Adrenal gland (tissue), 19 donors: Measurements from ENCODE around the gene AKR1C1. TPM values are rescaled to one million over a fixed set of nuclear protein-coding genes. Genes with fewer than 3 reads are reported as not detected.
"Not testable (repeated sequence)": the region's sequence is repeated elsewhere in the genome, so short reads cannot be mapped to it uniquely, and the experiment has no call there.

Experiments used
- DNase-seq, 7 donors: peaks; one replicate each; pipeline ENCODE4 v3.0.0-alpha.2; 2019 to 2020
- H3K27ac ChIP-seq, 5 donors: fragments of 200-600 bp; sonication (generic) in 4 of 5; 1 replicate in 3 of 5; 2 replicates in 2 of 5; pipeline versions ENCODE4 v1.5.1 to v1.8.0; 2016 to 2020; ENCODE audit warnings: mild to moderate bottlenecking in 1 of 5
- H3K27me3 ChIP-seq: fragments of 200-600 bp; 2 replicates; pipeline ENCODE4 v1.8.0; 2021
- H3K36me3 ChIP-seq, 2 donors: fragments of 200-600 bp; replicated peaks in 1 of 2; 1 replicate in 1 of 2; 2 replicates in 1 of 2; pipeline versions ENCODE4 v1.5.1 to v1.8.0; 2018 to 2022
- H3K4me1 ChIP-seq, 2 donors: fragments of 200-600 bp; replicated peaks in 1 of 2; 1 replicate in 1 of 2; 2 replicates in 1 of 2; pipeline versions ENCODE4 v1.5.1 to v1.8.0; 2018 to 2021
- H3K4me3 ChIP-seq, 4 donors: fragments of 200-600 bp; sonication (generic) in 3 of 4; one replicate each; pipeline ENCODE4 v1.5.1; 2016 to 2018
- H3K9me3 ChIP-seq, 3 donors: fragments of 200-600 bp; sonication (generic) in 1 of 3; replicated peaks in 1 of 3; 1 replicate in 2 of 3; 2 replicates in 1 of 3; pipeline versions ENCODE4 v1.5.1 to v1.8.0; 2016 to 2021
- CTCF ChIP-seq, 6 experiments: fragments of 450-650 bp in 4 of 6; fragments of 200-600 bp in 2 of 6; sonication (generic) in 1 of 6; IDR thresholded peaks; 1 replicate in 5 of 6; 2 replicates in 1 of 6; pipeline versions ENCODE4 v1.5.1 to v1.8.0; 2016 to 2021; ENCODE audit warnings: antibody characterized with exemption in 6 of 6, mild to moderate bottlenecking in 2 of 6, moderate library complexity in 1 of 6
- POLR2A ChIP-seq, 2 donors: fragments of 450-650 bp; IDR thresholded peaks; one replicate each; pipeline ENCODE4 v1.6.1; 2017; ENCODE audit warnings: antibody characterized with exemption in 2 of 2, mild to moderate bottlenecking in 2 of 2, moderate library complexity in 1 of 2
- WGBS, 4 donors: extraction: QIAGEN DNeasy Blood & Tissue Kit in 2 of 4; methylation state at CpG; one replicate each; pipeline versions ENCODE4 v1.1.5 to v1.1.7; 2013 to 2017; 5-methylcytosine and 5-hydroxymethylcytosine counted together
- intact Hi-C, 2 donors: fragments of 100-400 bp; cut with DNase I; formaldehyde crosslinking; loops; one replicate each; pipeline versions ENCODE4 v1.14.1 to v1.15.0; 2022 to 2023
- long read RNA-seq, 10 donors: library from polyadenylated mRNA in 3 of 10; unstranded in 2 of 10; stranded (forward) in 1 of 10; transcript quantifications; one replicate each; pipeline ENCODE4 v2.0.0 and lab custom pipeline, GENCODE V29; 2021 to 2026
- polyA plus RNA-seq, 3 donors: library from polyadenylated mRNA; stranded (reverse); fragments of 200-250 nt in 2 of 3; fragments of 350-450 nt in 1 of 3; fragmentation: Illumina TruSeq in 1 of 3; extraction: RNeasy Lipid Tissue Mini Kit (QIAGEN cat#74804) in 1 of 3; gene quantifications; one replicate each; pipeline ENCODE4 v1.2.3, GENCODE V29; 2013 to 2014
- total RNA-seq, 9 donors: library from RNA; depleted of rRNA in 4 of 9; stranded (reverse); fragments of >200 nt in 4 of 9; fragments of 120-200 nt in 1 of 9; fragmentation: NEBNext Ultra II Directional in 1 of 9; extraction: Animal tissue kit (Norgen Biotek cat#: 25700) in 1 of 9; gene quantifications; one replicate each; pipeline versions ENCODE4 v1.1.0 to v1.2.4, GENCODE V29; 2013 to 2023
- donor health status: healthy with polysubstance abuse.
- donor health status: Bipolar disorder and iron deficiency.
- donor health status: DM: yes; HTN: yes; CAD: no.
- donor health status: DM: no; HTN: no; CAD: no.
- donor health status: DM: no; HTN: no; CAD: no.
- donor health status: DM: yes; HTN: yes; CAD: no.

Gene AKR1C1
- 10 to 100 TPM in 3 of 9 donors, 1 to 10 TPM in 6; 4.6 to 22.6 (median 6.9) TPM for total RNA-seq
- polyA plus RNA-seq = 10 to 100 TPM in 2 of 3 donors, 1 to 10 TPM in 1; 9.9 to 14.8 (median 14.2) TPM
- long read RNA-seq, donor 1 = 0 reads
- long read RNA-seq, donor 2 = 0 reads
- long read RNA-seq, donor 3 = 0 reads
- long read RNA-seq, donor 4, full-length matches to known transcripts = 1 of 1 reads
- long read RNA-seq, donor 4, partial matches to known transcripts = 0 of 1 reads
- long read RNA-seq, donor 4, other reads (novel, unspliced or antisense) = 0 of 1 reads
- long read RNA-seq, donor 5, full-length matches to known transcripts = 2 of 2 reads
- long read RNA-seq, donor 5, partial matches to known transcripts = 0 of 2 reads
- long read RNA-seq, donor 5, other reads (novel, unspliced or antisense) = 0 of 2 reads
- long read RNA-seq, donor 6, full-length matches to known transcripts = 1 of 4 reads
- long read RNA-seq, donor 6, partial matches to known transcripts = 3 of 4 reads
- long read RNA-seq, donor 6, other reads (novel, unspliced or antisense) = 0 of 4 reads
- long read RNA-seq, donor 7 = 0 reads
- long read RNA-seq, donor 8, full-length matches to known transcripts = 2 of 2 reads
- long read RNA-seq, donor 8, partial matches to known transcripts = 0 of 2 reads
- long read RNA-seq, donor 8, other reads (novel, unspliced or antisense) = 0 of 2 reads
- long read RNA-seq, donor 9 = 0 reads
- long read RNA-seq, donor 10 = 0 reads

DNA sequence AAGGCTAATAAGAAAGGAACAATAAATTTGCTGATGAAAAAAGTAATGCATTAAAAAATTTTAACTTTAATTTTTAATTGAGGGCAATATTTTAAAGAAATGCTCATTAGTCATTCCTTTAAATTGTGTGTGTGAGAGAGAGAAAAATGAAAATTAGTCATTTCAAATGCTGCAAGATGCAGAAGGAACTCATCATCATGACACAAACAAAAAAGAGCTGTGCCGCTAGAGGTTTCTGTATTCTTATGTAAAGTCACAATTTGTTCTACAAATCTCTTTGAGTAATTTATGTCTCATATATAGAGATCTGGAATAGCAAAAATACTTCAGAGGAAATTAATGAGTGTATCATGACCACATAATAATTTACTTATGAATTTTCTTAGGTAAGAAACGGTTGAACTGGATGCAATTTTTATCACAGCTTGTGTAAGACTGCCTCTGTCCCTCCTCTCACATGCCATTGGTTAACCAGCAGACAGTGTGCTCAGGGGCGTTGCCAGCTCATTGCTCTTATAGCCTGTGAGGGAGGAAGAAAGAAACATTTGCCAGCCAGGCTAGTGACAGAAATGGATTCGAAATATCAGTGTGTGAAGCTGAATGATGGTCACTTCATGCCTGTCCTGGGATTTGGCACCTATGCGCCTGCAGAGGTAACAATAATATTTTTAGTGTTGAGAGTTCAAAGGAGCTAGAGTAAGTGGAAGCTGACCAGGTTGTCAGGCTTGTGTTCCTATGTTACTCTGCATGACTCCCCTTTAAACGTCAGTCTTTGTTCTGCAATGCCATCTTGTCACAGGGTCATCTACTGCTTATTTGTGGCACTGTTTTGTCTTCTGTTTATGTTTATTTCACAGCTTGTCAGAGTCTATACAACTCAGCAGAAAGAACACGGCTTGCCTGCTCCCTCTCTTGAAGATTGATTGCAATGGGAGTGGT, at the start of gene AKR1C1:
Gene AKR1C1 (plus strand): TSS at position 540 of the 939 bp plus-strand sequence. CDS start 30 bp downstream, at position 570.
- H3K27ac ChIP-seq, H3K4me1 ChIP-seq, H3K9me3 ChIP-seq, intact Hi-C loops, H3K27me3 ChIP-seq, H3K36me3 ChIP-seq: not testable (repeated sequence)
- H3K4me3 ChIP-seq = peak within 1 kb of the TSS in 1 of 4 donors; percentile 43
- DNase-seq = peak in 1 of 7 donors; percentile 63
- WGBS, 4 donors = 24 to 51% (median 39%) methylated on average over 6 of the region's 7 CpGs

- Histone ChIP-seq H3K36me3 (no peaks in the 10 kb centered on the region), H3K27me3 (no peaks in the 10 kb centered on the region), H3K4me1 (no peaks in the 10 kb centered on the region), H3K4me3 (no peak overlapping the region), H3K9me3 (no peaks in the 10 kb centered on the region), H3K27ac (no peak overlapping the region)
- 86 to 95% (median 90%) methylated on average over 6 of the region's 6 CpGs for WGBS, 4 donors
- intact Hi-C loops = no loop called here
- TF ChIP-seq CTCF (IDR thresholded peaks at IDR 0.05) (no peak), POLR2A (IDR thresholded peaks at IDR 0.05) (no peak)
- DNase-seq = no peak
Measured at GRCh38 chr10:4914213-4914850, 48.9 kb upstream of the AKR1C1 start.

DNA sequence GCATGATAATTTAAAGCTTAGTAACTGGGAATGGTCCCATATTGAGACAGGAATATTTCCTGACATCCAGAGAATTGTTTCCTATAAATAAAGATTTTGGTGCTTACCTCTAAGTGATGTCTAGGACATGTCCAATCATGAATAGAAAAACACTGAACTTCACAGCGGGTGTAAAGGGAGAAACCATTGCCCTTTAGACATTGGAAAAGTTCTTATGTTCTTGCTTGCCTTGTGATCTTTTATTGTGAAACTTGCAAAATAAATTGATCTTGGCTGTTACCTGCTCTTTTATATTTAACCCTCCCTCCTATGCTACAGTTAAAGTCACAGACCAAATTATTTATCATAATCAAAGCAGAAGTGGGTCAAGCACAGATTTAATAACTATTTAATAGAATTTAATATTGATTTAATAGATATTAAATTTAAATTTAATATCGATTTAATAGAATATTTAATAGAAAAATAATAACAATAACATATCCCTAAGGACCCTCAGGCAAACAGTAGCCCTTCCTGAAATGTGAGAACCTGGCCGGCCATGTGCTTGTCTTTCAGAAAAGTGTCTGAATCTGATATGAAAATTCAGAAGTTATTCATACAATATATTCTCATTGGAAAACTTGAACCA, 47.0 kb upstream of the AKR1C1 start:
- DNase-seq = no peak
- intact Hi-C loops = no loop called here
- Histone ChIP-seq H3K36me3 (no peaks in the 10 kb centered on the region), H3K9me3 (no peaks in the 10 kb centered on the region), H3K4me3 (no peak overlapping the region), H3K27ac (no peak overlapping the region), H3K4me1 (no peaks in the 10 kb centered on the region), H3K27me3 (no peaks in the 10 kb centered on the region)
- no peak for TF ChIP-seq CTCF (IDR thresholded peaks at IDR 0.05)
- TF ChIP-seq POLR2A (IDR thresholded peaks at IDR 0.05) = no peak
- 80 to 89% (median 86%) methylated on average over 3 of the region's 3 CpGs for WGBS, 4 donors

GRCh38 chr10:4918236-4918635, 45.0 kb upstream of the AKR1C1 start:
- 75 to 92% (median 86%) methylated on average over 1 of the region's 1 CpG; no CpG with 5 or more reads in 1 of the 4 donors for WGBS, 4 donors
- DNase-seq = no peak
- TF ChIP-seq POLR2A (IDR thresholded peaks at IDR 0.05) = no peak
- TF ChIP-seq CTCF (IDR thresholded peaks at IDR 0.05) = no peak
- Histone ChIP-seq H3K4me3 (no peak overlapping the region), H3K36me3 (no peaks in the 10 kb centered on the region), H3K27ac (no peak overlapping the region), H3K9me3 (no peaks in the 10 kb centered on the region), H3K4me1 (no peaks in the 10 kb centered on the region), H3K27me3 (no peaks in the 10 kb centered on the region)
- intact Hi-C loops = no loop called here

- H3K27ac ChIP-seq, H3K27me3 ChIP-seq, H3K36me3 ChIP-seq, H3K4me3 ChIP-seq, intact Hi-C loops, H3K4me1 ChIP-seq, H3K9me3 ChIP-seq, DNase-seq: not testable (repeated sequence)
Measured at GRCh38 chr10:4924482-4924881, 38.7 kb upstream of the AKR1C1 start.
